NCI-H187 treated with DMSO at 0.1 percent for 48 hours (cell line): ENCODE data around the gene WASHC1.
"Not testable (repeated sequence)": the region's sequence is repeated elsewhere in the genome, so short reads cannot be mapped to it uniquely, and the experiment has no call there.

Source experiments
- DNase-seq: peaks from one replicate; lab custom pipeline; 2025; lab: John Stamatoyannopoulos, UW

WASHC1 gene

DNA sequence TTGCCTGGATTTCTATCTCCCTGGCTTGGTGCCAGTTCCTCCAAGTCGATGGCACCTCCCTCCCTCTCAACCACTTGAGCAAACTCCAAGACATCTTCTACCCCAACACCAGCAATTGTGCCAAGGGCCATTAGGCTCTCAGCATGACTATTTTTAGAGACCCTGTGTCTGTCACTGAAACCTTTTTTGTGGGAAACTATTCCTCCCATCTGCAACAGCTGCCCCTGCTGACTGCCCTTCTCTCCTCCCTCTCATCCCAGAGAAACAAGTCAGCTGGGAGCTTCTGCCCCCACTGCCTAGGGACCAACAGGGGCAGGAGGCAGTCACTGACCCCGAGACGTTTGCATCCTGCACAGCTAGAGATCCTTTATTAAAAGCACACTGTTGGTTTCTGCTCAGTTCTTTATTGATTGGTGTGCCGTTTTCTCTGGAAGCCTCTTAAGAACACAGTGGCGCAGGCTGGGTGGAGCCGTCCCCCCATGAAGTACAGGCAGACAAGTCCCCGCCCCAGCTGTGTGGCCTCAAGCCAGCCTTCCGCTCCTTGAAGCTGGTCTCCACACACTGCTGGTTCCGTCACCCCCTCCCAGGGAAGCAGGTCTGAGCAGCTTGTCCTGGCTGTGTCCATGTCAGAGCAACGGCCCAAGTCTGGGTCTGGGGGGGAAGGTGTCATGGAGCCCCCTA, 15.0 kb downstream of the WASHC1 start:
- not testable (repeated sequence) for DNase-seq

DNA sequence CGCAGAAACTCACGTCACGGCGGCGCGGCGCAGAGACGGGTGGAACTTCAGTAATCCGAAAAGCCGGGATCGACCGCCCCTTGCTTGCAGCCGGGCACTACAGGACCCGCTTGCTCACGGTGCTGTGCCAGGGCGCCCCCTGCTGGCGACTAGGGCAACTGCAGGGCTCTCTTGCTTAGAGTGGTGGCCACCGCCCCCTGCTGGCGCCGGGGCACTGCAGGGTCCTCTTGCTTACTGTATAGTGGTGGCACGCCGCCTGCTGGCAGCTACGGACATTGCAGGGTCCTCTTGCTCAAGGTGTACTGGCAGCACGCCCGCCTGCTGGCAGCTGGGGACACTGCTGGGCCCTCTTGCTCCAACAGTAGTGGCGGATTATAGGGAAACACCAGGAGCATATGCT, 18.1 kb downstream of the WASHC1 start:
- not testable (repeated sequence) for DNase-seq

DNA sequence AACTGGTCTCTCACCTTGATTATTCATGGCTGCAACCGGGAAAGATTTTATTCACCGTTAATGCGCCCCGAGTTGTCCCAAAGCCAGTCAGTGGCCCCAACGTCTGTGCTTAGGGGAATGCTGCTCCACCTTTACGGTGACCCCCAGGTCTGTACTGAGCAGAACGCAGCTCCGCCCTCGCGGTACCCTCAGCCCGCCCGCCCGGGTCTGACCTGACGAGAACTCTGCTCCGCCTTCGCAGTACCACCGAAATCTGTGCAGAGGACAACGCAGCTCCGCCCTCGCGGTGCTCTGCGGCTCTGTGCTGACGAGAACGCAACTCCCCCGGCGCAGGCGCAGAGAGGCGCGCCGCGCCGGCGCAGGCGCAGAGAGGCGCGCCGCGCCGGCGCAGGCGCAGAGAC, 18.6 kb downstream of the WASHC1 start:
- DNase-seq: not testable (repeated sequence)

DNA sequence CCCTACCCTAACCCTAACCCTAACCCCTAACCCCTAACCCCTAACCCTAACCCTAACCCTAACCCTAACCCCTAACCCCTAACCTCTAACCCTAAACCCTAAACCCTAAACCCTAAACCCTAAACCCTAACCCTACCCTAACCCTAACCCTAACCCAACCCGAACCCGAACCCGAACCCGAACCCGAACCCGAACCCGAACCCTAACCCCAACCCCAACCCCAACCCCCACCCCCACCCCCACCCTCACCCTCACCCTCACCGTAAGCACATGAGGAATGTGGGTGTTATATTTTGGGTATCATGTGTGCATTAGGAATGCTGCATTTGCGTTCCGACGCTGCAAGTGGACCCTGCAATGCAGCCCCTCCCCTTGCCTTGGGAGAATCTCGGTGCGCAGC, 19.0 kb downstream of the WASHC1 start:
- DNase-seq: not testable (repeated sequence)
